Neutrophil (primary cell): ENCODE measurements around the gene KRTAP10-12.

Experiments
- H3K27ac ChIP-seq: fragments of 200-600 bp; sonication (generic); 2 replicates; pipeline ENCODE4 v1.5.1; 2016; ENCODE audit warnings: mild to moderate bottlenecking, moderate library complexity
- H3K27me3 ChIP-seq: fragments of 200-600 bp; sonication (generic); 2 replicates; pipeline ENCODE4 v1.6.0; 2016; ENCODE audit warnings: mild to moderate bottlenecking
- H3K36me3 ChIP-seq: fragments of 200-600 bp; sonication (generic); 2 replicates; pipeline ENCODE4 v1.5.1; 2017
- H3K4me1 ChIP-seq, 2 experiments: fragments of 200-600 bp in 1 of 2; sonication (generic) in 1 of 2; 1 replicate in 1 of 2; 2 replicates in 1 of 2; pipeline versions ENCODE4 v1.5.1 to v1.6.1; 2013 to 2016; ENCODE audit warnings: low read depth in 1 of 2, low read length in 1 of 2, mild to moderate bottlenecking in 1 of 2, moderate library complexity in 1 of 2; ENCODE audit not compliant: control insufficient read depth in 1 of 2, insufficient read depth in 1 of 2
- H3K4me3 ChIP-seq, 2 experiments: fragments of 200-600 bp in 1 of 2; sonication (generic) in 1 of 2; 1 replicate in 1 of 2; 2 replicates in 1 of 2; pipeline ENCODE4 v1.5.1; 2013 to 2016; ENCODE audit warnings: low read depth in 1 of 2, low read length in 1 of 2, mild to moderate bottlenecking in 1 of 2, moderate library complexity in 1 of 2
- H3K9me3 ChIP-seq: fragments of 200-600 bp; sonication (generic); 2 replicates; pipeline ENCODE4 v1.5.1; 2016
- TF ChIP-seq, protein P1 (sequence below): fragments of 200-600 bp; sonication (generic); IDR thresholded peaks from 2 replicates; pipeline ENCODE4 v1.5.1; 2016; ENCODE audit warnings: antibody characterized with exemption

KRTAP10-12 gene

GRCh38 chr21:44741921-44742320, 44.9 kb downstream of the KRTAP10-12 start:
- H3K4me3 ChIP-seq = no peak overlapping the region
- H3K27me3 ChIP-seq = peaks cover 15% of the 10 kb centered on the region
- TF ChIP-seq, protein P1, sequence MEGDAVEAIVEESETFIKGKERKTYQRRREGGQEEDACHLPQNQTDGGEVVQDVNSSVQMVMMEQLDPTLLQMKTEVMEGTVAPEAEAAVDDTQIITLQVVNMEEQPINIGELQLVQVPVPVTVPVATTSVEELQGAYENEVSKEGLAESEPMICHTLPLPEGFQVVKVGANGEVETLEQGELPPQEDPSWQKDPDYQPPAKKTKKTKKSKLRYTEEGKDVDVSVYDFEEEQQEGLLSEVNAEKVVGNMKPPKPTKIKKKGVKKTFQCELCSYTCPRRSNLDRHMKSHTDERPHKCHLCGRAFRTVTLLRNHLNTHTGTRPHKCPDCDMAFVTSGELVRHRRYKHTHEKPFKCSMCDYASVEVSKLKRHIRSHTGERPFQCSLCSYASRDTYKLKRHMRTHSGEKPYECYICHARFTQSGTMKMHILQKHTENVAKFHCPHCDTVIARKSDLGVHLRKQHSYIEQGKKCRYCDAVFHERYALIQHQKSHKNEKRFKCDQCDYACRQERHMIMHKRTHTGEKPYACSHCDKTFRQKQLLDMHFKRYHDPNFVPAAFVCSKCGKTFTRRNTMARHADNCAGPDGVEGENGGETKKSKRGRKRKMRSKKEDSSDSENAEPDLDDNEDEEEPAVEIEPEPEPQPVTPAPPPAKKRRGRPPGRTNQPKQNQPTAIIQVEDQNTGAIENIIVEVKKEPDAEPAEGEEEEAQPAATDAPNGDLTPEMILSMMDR = no peak
- no peaks in the 10 kb centered on the region for H3K4me1 ChIP-seq
- no peaks in the 10 kb centered on the region for H3K9me3 ChIP-seq
- H3K36me3 ChIP-seq = no peaks in the 10 kb centered on the region
- no peak overlapping the region for H3K27ac ChIP-seq

- H3K27me3 ChIP-seq = peaks cover 20% of the 10 kb centered on the region
- no peaks in the 10 kb centered on the region for H3K9me3 ChIP-seq
- H3K4me3 ChIP-seq = no peak overlapping the region
- no peak overlapping the region for H3K27ac ChIP-seq
- H3K36me3 ChIP-seq = no peaks in the 10 kb centered on the region
- TF ChIP-seq, protein P1 = no peak
- H3K4me1 ChIP-seq = no peaks in the 10 kb centered on the region
These were observed 45.6 kb downstream of the KRTAP10-12 start for GRCh38 chr21:44742418-44743153.
